ENCODE data around the gene UNK. TPM values are rescaled to one million over a fixed set of nuclear protein-coding genes. Genes with fewer than 3 reads are reported as not detected.

Gene UNK
- total and polyA plus RNA-seq, 9 donors = 12.7 to 58.1 (median 39.9) TPM

DNA sequence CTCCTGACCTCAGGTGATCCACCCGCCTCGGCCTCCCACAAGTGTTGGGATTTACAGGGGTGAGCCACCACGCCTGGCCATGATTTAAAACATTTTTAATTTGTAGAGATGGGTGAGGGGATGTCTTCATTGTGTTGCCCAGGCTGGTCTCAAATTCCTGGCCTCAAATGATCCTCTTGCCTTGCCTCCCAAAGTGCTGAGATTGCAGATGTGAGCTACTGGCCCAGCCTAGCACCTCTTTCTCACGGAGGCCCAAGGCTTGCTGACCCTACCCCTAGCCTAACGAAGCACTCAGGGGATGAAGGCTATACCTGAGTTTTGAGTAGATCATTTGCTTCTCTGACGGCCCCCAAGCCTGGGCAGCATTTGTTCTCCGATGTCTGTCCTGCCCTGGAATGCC, 26.6 kb downstream of the UNK start:
- WGBS, 3 donors = 88 to 95% (median 91%) methylated on average over 7 of the region's 7 CpGs
- Histone ChIP-seq H3K4me1 (ENCODE audit: insufficient read depth) (no peaks in the 10 kb centered on the region), H3K36me3 (no peaks in the 10 kb centered on the region), H3K4me3 (no peak overlapping the region), H3K27me3 (no peaks in the 10 kb centered on the region), H3K27ac (no peak overlapping the region), H3K9me3 (no peaks in the 10 kb centered on the region)
- DNase-seq = peak in 1 of 5 donors; percentile 6
- intact Hi-C loops (cut with DNase I) = no loop called here
- TF ChIP-seq EP300 (IDR thresholded peaks at IDR 0.05) (no peak), POLR2A (IDR thresholded peaks at IDR 0.05) (no peak)
- TF ChIP-seq, protein P1, sequence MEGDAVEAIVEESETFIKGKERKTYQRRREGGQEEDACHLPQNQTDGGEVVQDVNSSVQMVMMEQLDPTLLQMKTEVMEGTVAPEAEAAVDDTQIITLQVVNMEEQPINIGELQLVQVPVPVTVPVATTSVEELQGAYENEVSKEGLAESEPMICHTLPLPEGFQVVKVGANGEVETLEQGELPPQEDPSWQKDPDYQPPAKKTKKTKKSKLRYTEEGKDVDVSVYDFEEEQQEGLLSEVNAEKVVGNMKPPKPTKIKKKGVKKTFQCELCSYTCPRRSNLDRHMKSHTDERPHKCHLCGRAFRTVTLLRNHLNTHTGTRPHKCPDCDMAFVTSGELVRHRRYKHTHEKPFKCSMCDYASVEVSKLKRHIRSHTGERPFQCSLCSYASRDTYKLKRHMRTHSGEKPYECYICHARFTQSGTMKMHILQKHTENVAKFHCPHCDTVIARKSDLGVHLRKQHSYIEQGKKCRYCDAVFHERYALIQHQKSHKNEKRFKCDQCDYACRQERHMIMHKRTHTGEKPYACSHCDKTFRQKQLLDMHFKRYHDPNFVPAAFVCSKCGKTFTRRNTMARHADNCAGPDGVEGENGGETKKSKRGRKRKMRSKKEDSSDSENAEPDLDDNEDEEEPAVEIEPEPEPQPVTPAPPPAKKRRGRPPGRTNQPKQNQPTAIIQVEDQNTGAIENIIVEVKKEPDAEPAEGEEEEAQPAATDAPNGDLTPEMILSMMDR (IDR thresholded peaks at IDR 0.05) = no peak

DNA sequence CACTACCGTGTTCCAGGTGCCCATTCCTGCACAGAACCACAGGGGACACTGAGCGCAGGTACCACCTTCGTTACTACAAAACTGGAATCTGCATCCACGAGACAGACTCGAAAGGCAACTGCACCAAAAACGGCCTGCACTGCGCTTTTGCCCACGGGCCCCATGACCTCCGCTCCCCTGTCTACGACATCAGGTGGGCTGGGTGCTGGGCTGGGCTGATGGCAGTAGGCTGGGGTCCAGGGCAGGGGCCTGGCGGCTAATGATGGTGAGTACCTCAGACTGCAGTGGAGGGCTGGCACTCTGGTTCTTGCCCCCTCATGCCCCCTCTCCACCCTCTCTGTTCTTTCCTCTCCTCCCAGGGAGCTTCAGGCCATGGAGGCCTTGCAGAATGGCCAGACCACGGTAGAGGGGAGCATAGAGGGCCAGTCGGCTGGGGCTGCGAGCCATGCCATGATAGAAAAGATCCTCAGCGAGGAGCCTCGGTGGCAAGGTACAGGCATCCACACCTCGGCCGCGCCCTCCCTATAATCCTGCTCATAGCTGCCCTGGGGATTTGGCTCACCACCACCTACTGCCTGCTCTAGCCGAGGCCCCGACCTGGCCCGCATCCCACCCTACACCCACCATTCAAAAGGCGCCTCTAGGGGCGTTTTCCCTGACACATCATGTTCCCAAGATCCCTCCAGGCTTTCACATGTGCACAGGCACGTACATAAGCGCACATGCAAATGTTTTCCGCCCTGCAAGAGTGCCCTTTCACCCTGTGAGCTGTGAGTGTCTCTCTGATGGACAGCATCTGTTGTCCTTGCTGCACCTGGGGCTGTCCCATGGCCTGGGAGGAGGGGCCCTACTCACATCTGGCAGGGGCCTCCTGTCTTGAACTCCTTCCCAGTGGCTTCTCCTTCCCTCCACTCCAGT, 27.7 kb downstream of the UNK start:
- Histone ChIP-seq H3K4me3 (no peak overlapping the region), H3K27me3 (no peaks in the 10 kb centered on the region), H3K4me1 (ENCODE audit: insufficient read depth) (no peaks in the 10 kb centered on the region), H3K27ac (no peak overlapping the region), H3K9me3 (no peaks in the 10 kb centered on the region), H3K36me3 (no peaks in the 10 kb centered on the region)
- 69 to 76% (median 70%) methylated on average over 27 of the region's 27 CpGs for WGBS, 3 donors
- TF ChIP-seq, protein P1 (IDR thresholded peaks at IDR 0.05) = no peak
- TF ChIP-seq EP300 (IDR thresholded peaks at IDR 0.05) (no peak), POLR2A (IDR thresholded peaks at IDR 0.05) (no peak)
- intact Hi-C loops (cut with DNase I) = no loop called here
- peak in 1 of 5 donors; percentile 21 for DNase-seq

DNA sequence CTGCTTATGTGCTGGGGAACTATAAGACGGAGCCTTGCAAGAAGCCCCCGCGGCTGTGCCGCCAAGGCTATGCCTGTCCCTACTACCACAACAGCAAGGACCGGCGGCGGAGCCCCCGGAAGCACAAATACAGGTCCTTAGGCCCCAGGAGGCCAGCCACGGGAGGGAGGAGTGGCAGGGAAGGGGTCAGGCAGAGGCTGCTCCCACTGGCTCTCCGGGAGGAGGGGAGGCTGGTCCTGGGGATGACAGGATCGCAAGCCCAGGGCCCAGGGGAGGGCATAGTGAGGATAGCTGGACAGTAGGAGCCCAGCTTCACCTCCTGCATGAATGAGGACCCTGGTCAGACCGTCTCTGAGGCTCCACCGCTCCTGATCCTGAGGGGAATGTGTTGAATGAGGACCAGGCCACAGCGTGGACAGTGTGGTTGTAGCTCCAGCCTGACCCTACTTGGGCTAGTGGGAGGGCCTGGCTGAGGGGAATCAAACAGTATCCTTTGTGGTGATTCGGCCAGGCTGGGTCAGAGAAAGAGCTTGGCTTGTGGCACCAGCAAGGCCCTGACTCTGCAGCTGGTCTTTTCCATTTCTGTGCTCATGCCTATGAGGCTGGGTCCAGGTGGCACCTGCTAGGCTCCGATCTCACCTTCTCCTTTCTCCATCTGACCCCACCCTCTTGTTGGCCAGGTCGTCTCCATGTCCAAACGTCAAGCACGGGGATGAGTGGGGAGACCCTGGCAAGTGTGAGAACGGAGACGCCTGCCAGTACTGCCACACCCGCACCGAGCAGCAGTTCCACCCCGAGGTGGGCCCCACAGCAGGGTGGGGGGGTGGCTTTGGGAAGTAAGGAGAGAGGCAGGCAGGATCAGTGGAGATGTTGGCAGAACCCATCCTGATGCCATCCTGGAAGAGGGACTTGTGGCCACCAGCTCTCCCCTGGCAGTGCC, 28.7 kb downstream of the UNK start:
- no peak overlapping the region for H3K27ac ChIP-seq
- no peaks in the 10 kb centered on the region for H3K36me3 ChIP-seq
- H3K9me3 ChIP-seq = no peaks in the 10 kb centered on the region
- no peaks in the 10 kb centered on the region for H3K27me3 ChIP-seq
- intact Hi-C loops (cut with DNase I) = no loop called here
- DNase-seq = peak in 1 of 5 donors; percentile 18
- no peaks in the 10 kb centered on the region for H3K4me1 ChIP-seq (ENCODE audit: insufficient read depth)
- no peak overlapping the region for H3K4me3 ChIP-seq
- TF ChIP-seq, protein P1 (IDR thresholded peaks at IDR 0.05) = no peak
- TF ChIP-seq POLR2A (IDR thresholded peaks at IDR 0.05) (no peak), EP300 (IDR thresholded peaks at IDR 0.05) (no peak)
- WGBS, 3 donors = 74 to 81% (median 78%) methylated on average over 24 of the region's 24 CpGs

DNA sequence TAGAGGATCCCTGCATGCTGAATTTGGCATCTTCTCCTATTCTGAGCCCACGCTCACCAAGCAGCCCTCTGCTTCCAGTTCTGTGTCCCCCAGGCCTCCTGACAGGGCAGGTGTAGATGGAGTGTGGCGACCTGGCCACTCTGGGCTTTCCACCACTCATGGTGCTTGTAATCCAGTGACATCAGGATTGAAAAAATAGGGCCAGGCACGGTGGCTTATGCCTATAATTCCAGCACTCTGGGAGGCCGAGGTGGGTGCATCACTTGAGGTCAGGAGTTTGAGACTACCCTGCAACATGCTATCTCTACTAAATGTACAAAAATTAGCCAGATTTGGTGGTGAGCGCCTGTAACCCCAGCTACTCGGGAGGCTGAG, 29.4 kb downstream of the UNK start:
- WGBS, 3 donors = 90 to 95% (median 91%) methylated on average over 6 of the region's 6 CpGs
- H3K4me1 ChIP-seq (ENCODE audit: insufficient read depth) = no peaks in the 10 kb centered on the region
- H3K27me3 ChIP-seq = no peaks in the 10 kb centered on the region
- DNase-seq = no peak
- no peak overlapping the region for H3K27ac ChIP-seq
- TF ChIP-seq EP300 (IDR thresholded peaks at IDR 0.05) (no peak), POLR2A (IDR thresholded peaks at IDR 0.05) (no peak)
- TF ChIP-seq, protein P1 (IDR thresholded peaks at IDR 0.05) = no peak
- no peaks in the 10 kb centered on the region for H3K9me3 ChIP-seq
- intact Hi-C loops (cut with DNase I) = no loop called here
- H3K4me3 ChIP-seq = no peak overlapping the region
- no peaks in the 10 kb centered on the region for H3K36me3 ChIP-seq

Measured in ovary (tissue), 9 donors.